Naive B cell (primary cell): ENCODE results near the gene ACADSB. TPM values are rescaled to one million over a fixed set of nuclear protein-coding genes. Genes with fewer than 3 reads are reported as not detected.

Experiments
- ATAC-seq, 2 donors: fragments of 150-1000 bp; cut with Tn5 transposase; 2 replicates each; pipeline ENCODE4 v1.10.0; 2021; ENCODE audit warnings: low read depth in 2 of 2, mild to moderate bottlenecking in 2 of 2, moderate library complexity in 2 of 2
- DNase-seq: peaks from one replicate; pipeline ENCODE4 v3.0.0; 2022
- H3K27ac Mint-ChIP-seq, 6 donors: one replicate each; pipeline ENCODE4 v1.8.0; 2020 to 2022; ENCODE audit warnings: mild to moderate bottlenecking in 6 of 6, mixed read lengths in 6 of 6, moderate library complexity in 5 of 6, inconsistent platforms in 2 of 6
- H3K27me3 Mint-ChIP-seq, 3 donors: one replicate each; pipeline ENCODE4 v1.8.0; 2021 to 2022; ENCODE audit warnings: mixed read lengths in 3 of 3, mild to moderate bottlenecking in 1 of 3
- H3K36me3 Mint-ChIP-seq, 2 donors: one replicate each; pipeline ENCODE4 v1.8.0; 2020 to 2022; ENCODE audit warnings: mixed read lengths in 2 of 2, inconsistent platforms in 1 of 2, mild to moderate bottlenecking in 1 of 2
- H3K4me1 Mint-ChIP-seq, 3 donors: one replicate each; pipeline ENCODE4 v1.8.0; 2020 to 2022; ENCODE audit warnings: mixed read lengths in 3 of 3, inconsistent platforms in 1 of 3, mild to moderate bottlenecking in 1 of 3, moderate library complexity in 1 of 3
- H3K4me3 Mint-ChIP-seq, 8 donors: one replicate each; pipeline ENCODE4 v1.8.0; 2020 to 2022; ENCODE audit warnings: mild to moderate bottlenecking in 8 of 8, mixed read lengths in 8 of 8, moderate library complexity in 8 of 8, inconsistent platforms in 2 of 8
- H3K9me3 Mint-ChIP-seq, 7 donors: one replicate each; pipeline ENCODE4 v1.8.0; 2020 to 2022; ENCODE audit warnings: mixed read lengths in 7 of 7, mild to moderate bottlenecking in 5 of 7, inconsistent platforms in 2 of 7, moderate library complexity in 1 of 7
- polyA plus RNA-seq, 6 donors: library from polyadenylated mRNA; unstranded; fragments of 300-500 nt; fragmentation: Illumina TruSeq; gene quantifications; one replicate each; pipeline ENCODE4 v1.2.3, GENCODE V29; 2021; ENCODE audit warnings: low read depth in 6 of 6

Gene ACADSB
- polyA plus RNA-seq, 6 donors from 2014 or later: 18.4 to 28.6 (median 25.1) TPM

GRCh38 chr10:123101872-123102271 lies 93.1 kb downstream of the ACADSB start:
- DNase-seq (no peak), ATAC-seq (no peak)
- H3K27me3 Mint-ChIP-seq: peaks cover 29 to 48% (median 35%) of the 10 kb centered on the region in 3 donors
- no peak overlapping the region for H3K27ac Mint-ChIP-seq
- no peaks in the 10 kb centered on the region for H3K36me3 Mint-ChIP-seq
- no peaks in the 10 kb centered on the region for H3K4me1 Mint-ChIP-seq
- H3K4me3 Mint-ChIP-seq: no peak overlapping the region
- H3K9me3 Mint-ChIP-seq: peaks cover 0 to 3% (median 0%) of the 10 kb centered on the region in 7 donors

- Mint-ChIP-seq H3K4me3 (no peak overlapping the region), H3K36me3 (no peaks in the 10 kb centered on the region), H3K27me3 (peaks cover 24 to 44% (median 27%) of the 10 kb centered on the region in 3 donors), H3K27ac (no peak overlapping the region), H3K4me1 (no peaks in the 10 kb centered on the region), H3K9me3 (peaks cover 0 to 3% (median 0%) of the 10 kb centered on the region in 7 donors)
- DNase-seq (no peak), ATAC-seq (no peak)
Observed at GRCh38 chr10:123102673-123103072, 93.9 kb downstream of the ACADSB start.

- Mint-ChIP-seq H3K27ac (no peak overlapping the region), H3K27me3 (peaks cover 30 to 41% (median 36%) of the 10 kb centered on the region in 3 donors), H3K9me3 (peaks cover 0 to 2% (median 0%) of the 10 kb centered on the region in 7 donors), H3K36me3 (no peaks in the 10 kb centered on the region), H3K4me1 (no peaks in the 10 kb centered on the region), H3K4me3 (no peak overlapping the region)
- DNase-seq (no peak), ATAC-seq (no peak)
Observed at GRCh38 chr10:123103944-123104343, 95.1 kb downstream of the ACADSB start.

Other genes starting within 250 kb of the ACADSB start
- 1 to 10 TPM in 3 of 6 donors, under 1 TPM in 2, not detected in 1; 0.29 to 1.7 (median 1.2) TPM for gene CUZD1, start 163.1 kb upstream of the ACADSB start, polyA plus RNA-seq
- gene FAM24B, start 129.4 kb upstream of the ACADSB start, polyA plus RNA-seq: 10 to 100 TPM in 4 of 6 donors, 1 to 10 TPM in 2; 5.0 to 14.0 (median 11.5) TPM
- gene FAM24A, start 98.4 kb upstream of the ACADSB start, polyA plus RNA-seq: not detected
- gene C10orf88, start 54.8 kb upstream of the ACADSB start, polyA plus RNA-seq: 10 to 100 TPM in 1 of 6 donors, 1 to 10 TPM in 5; 3.4 to 12.5 (median 7.6) TPM
- 1 to 10 TPM; 3.5 to 7.8 (median 6.7) TPM for gene PSTK, start 28.6 kb upstream of the ACADSB start, polyA plus RNA-seq
- gene IKZF5, start 211 bp upstream of the ACADSB start, polyA plus RNA-seq: 10 to 100 TPM; 12.1 to 18.7 (median 16.0) TPM
- gene HMX3, start 127.0 kb downstream of the ACADSB start, polyA plus RNA-seq: not detected
- not detected for gene HMX2, start 139.1 kb downstream of the ACADSB start, polyA plus RNA-seq
- 100 to 1,000 TPM; 135 to 244 (median 163) TPM for gene BUB3, start 145.4 kb downstream of the ACADSB start, polyA plus RNA-seq